ENCODE results near the gene LKAAEAR1.

The LKAAEAR1 gene

DNA sequence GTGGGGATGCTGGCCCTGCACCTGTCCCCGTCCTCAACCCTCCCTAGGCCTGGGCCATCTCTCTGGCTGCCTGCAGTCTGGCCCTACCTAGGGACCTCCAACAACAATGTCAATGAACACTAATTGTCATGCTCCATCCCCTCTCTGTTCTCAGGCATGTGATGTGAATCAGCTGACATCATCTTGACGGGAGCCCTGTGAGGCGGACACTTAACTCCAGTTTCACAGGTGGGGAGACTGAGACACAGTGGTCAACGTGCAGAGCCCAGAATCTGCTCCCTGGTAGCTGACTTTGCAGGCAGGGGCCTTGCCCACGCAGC, 22.0 kb downstream of the LKAAEAR1 start:
- no peak for TF ChIP-seq CTCF (IDR thresholded peaks at IDR 0.05; ENCODE audit: low read depth, low read length, missing control alignments)
- no peak overlapping the region; the same call in 1 of the 2 replicates for H3K4me3 ChIP-seq (ENCODE audit: low read depth, low read length)

GRCh38 chr20:64058536-64058935, 25.7 kb downstream of the LKAAEAR1 start:
- no peak for TF ChIP-seq CTCF (IDR thresholded peaks at IDR 0.05; ENCODE audit: low read depth, low read length, missing control alignments)
- H3K4me3 ChIP-seq (ENCODE audit: low read depth, low read length), result no peak overlapping the region
- no peak for DNase-seq (ENCODE audit: low read depth)

More for the DNA sequence above, 22.0 kb downstream of the LKAAEAR1 start:
- no peak for DNase-seq (ENCODE audit: low read depth)

- TF ChIP-seq CTCF (IDR thresholded peaks at IDR 0.05; ENCODE audit: low read depth, low read length, missing control alignments), result peak; percentile 97
- H3K4me3 ChIP-seq (ENCODE audit: low read depth, low read length), result no peak overlapping the region
- DNase-seq (ENCODE audit: low read depth), result no peak
Observed at GRCh38 chr20:64057628-64058498, 26.3 kb downstream of the LKAAEAR1 start.

DNA sequence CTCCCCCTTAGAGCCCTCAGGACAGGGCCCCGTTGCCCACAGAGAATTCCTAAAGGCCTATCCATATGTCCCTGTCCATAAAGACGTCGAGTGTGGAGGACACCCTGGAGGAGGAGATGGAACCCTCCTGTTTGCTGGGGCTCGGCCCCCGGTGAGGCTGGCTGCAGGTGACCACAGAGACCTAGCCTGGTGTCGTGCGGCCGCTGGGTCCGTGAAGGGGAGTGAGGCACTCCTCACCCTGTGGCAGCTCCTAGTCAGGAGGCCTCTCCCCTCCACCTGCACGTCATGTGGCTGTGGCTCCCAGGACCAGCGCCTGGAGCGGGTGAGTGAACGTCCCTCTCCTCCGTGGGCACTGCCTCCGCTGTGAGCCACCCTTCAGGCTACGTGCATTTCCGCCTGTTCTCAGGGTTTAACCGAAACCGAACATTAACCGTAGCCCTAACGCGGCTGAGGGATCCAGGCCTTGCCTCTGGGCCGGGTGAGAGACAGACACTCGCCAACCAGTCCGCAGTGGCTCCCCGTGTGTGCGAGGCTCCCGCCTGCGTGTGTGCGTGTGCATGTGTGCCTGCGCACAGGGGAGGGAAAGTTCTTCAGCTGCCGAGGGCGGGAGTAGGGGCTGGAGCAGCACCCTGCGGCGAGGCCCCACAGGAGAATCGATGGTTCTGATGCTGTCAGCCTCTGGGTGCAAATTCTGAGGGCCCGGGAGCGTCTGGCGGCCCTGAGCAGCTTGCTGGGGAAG, 27.1 kb downstream of the LKAAEAR1 start:
- no peak overlapping the region for H3K4me3 ChIP-seq (ENCODE audit: low read depth, low read length)
- TF ChIP-seq CTCF (IDR thresholded peaks at IDR 0.05; ENCODE audit: low read depth, low read length, missing control alignments), result no peak
- no peak for DNase-seq (ENCODE audit: low read depth)

GRCh38 chr20:64056639-64056888, 27.6 kb downstream of the LKAAEAR1 start:
- DNase-seq (ENCODE audit: low read depth), result no peak
- TF ChIP-seq CTCF (IDR thresholded peaks at IDR 0.05; ENCODE audit: low read depth, low read length, missing control alignments), result no peak
- no peak overlapping the region for H3K4me3 ChIP-seq (ENCODE audit: low read depth, low read length)

DNA sequence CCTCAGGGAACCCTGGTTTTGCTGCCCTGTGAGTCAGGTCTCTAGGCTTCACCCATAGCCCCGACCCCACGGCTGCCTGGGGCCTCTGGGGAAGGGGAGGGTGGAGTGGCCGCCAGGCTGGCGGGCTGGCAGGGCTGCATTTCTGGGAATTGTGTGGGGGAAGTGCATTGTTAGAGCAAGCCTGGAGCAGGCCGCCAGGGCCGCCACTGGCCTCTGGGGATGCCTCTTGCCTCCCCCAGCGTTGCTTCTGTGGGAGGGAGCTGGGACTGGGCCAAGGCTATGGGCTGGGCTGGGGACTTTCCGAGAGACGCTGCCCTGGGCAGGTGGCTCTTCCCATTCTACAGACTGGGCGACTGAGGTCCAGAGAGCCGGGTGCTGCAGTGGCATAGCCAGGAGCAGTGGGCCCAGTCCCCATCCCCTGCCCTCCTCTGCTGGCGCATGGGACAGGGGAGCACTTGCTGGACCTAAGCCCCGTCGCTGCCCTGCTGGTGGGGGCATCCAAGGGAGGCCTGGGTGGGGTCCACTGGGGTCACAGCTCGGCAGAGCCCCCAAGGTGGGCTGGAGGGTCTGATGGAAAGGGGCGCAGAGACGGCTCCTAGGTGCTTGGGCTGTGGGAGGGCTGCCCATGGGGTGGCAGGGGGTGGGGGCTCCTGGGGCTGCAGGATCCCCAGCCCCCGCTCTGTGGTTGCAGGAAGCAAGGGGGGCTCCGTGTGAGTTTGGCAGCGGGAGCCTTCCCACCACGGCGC, 28.1 kb downstream of the LKAAEAR1 start:
- DNase-seq (ENCODE audit: low read depth), result no peak
- TF ChIP-seq CTCF (IDR thresholded peaks at IDR 0.05; ENCODE audit: low read depth, low read length, missing control alignments), result no peak
- H3K4me3 ChIP-seq (ENCODE audit: low read depth, low read length), result no peak overlapping the region
